KG1 (cell line): ENCODE data around the gene B4GALNT4.
"Not testable (repeated sequence)": the region's sequence is repeated elsewhere in the genome, so short reads cannot be mapped to it uniquely, and the experiment has no call there.

Experiments used
- DNase-seq: peaks from one replicate; lab custom pipeline; 2025; lab: John Stamatoyannopoulos, UW

B4GALNT4 gene

GRCh38 chr11:376531-377173 is 7.4 kb downstream of the B4GALNT4 start:
- no peak for DNase-seq

DNA sequence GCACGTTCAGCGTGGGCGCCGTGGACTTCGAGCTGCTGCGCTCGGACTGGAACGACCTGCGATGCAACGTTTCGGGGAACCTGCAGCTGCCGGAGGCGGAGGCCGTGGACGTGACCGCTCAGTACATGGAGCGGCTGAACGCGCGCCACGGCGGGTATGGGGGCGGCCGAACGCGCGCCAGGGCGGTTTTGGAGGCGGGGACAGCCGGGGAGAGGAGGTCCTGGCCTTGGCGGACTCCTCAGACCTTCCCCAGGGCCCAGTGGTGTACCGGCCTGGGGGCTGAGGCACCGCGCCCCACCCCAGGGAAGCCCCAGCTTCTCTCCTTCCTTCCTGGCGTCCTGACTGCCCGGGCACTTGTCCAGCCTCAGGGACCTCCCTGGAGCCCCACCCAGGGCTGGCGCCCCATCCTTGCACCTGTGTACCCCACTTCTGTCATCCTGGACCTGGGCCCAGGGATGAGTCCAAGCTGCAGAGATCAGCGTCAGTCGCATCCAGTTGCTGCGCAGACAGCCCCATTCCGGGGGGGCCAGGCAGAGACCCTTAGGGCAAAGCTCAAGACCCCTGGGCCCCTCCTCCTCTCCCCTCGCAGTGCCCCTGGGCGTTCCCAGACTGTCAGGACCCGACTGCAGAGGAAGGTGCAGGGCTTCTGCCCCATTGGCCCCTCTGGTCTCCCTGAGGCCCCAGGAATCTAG is 8.0 kb downstream of the B4GALNT4 start:
- DNase-seq, result no peak

DNA sequence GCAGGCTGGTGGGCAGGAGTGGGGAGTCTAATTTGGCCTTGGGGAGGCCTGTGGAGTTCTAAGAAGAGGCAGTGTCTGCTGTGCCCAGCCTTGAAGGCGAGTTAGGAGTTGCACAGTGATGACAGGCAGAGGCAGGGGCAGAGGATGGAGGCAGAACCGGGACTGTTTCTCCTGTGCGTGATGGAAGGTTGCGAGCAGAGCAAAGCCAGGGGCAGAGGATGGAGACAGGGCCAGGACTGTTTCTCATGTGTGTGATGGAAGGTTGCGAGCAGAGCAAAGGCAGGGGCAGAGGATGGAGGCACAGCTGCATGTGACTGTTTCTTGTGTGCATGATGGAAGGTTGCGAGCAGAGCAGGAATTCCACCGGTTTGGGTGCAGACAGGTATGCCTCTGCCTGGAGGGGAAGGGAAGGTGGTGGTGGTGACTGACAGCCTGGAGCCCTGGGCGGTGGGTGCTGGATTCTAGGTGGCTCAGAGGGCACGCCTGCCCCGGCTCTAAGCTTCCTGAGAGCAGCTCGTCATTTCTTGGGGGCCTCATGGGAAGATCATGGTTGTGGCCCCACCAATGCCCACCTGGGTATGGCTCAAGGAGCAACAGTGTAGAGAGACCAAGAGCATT is 8.7 kb downstream of the B4GALNT4 start:
- DNase-seq, result no peak

DNA sequence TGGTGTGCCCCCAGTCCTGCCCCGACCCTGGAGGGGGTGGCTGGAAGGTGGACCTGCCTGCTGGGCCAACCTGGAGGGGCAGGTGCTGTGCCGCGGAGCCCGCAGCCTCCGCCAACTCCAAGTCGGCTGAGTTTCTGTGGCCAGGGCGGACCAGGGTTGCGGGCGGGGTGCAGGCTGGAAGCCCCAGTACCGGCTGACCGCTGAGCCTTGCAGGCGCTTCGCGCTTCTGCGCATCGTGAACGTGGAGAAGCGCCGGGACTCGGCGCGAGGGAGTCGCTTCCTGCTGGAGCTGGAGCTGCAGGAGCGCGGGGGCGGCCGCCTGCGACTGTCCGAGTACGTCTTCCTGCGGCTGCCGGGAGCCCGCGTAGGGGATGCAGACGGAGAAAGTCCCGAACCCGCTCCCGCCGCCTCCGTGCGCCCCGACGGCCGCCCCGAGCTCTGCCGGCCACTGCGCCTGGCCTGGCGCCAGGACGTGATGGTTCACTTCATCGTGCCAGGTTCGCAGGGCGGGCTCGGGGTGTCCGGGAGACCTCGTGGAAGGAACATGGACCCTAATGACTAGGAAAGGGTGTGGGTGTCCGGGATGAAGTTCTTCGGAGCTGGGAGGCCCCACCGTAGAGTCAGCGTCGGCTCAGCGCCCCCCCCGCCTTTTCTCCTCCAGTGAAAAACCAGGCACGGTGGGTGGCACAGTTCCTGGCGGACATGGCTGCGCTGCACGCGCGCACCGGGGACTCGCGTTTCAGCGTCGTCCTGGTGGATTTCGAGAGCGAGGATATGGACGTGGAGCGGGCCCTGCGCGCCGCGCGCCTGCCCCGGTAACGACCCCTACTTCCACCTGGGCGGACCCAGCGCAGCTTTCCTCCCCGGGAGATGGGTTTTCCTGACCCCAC is 10.2 kb downstream of the B4GALNT4 start:
- no peak for DNase-seq

DNA sequence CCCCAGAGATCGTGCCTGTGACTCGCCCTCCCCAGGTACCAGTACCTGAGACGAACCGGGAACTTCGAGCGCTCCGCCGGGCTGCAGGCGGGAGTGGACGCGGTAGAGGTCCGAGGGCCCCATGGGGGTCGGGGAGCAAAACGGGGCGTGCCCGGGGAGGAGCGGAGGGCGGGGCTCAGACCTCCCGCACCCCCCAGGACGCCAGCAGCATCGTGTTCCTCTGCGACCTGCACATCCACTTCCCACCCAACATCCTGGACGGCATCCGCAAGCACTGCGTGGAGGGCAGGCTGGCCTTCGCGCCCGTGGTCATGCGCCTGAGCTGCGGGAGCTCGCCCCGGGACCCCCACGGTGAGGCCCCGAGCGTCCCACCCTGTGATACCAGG is 10.8 kb downstream of the B4GALNT4 start:
- DNase-seq, result no peak

DNA sequence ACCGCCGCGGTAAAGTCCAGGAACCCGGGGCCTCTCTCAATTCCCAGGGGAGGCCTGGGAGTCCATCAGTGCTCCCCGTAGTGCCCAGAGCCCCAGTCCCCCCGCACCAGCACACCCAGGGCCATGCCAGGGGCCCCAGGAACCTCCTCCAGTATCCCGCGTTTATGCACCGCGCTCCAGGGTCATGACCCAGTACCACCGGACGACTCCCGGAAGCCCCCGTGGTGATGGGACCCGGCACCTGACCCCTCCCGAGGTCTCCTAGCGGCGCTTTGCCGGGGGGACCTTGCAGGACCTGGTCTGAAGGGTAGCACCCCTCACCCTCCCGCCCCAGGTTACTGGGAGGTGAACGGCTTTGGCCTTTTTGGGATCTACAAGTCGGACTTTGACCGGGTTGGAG is 11.2 kb downstream of the B4GALNT4 start:
- DNase-seq, result no peak

- DNase-seq, result no peak
Measured at GRCh38 chr11:380996-381395, 11.7 kb downstream of the B4GALNT4 start.

- DNase-seq, result no peak
Measured at GRCh38 chr11:381501-382072, 12.3 kb downstream of the B4GALNT4 start.

DNA sequence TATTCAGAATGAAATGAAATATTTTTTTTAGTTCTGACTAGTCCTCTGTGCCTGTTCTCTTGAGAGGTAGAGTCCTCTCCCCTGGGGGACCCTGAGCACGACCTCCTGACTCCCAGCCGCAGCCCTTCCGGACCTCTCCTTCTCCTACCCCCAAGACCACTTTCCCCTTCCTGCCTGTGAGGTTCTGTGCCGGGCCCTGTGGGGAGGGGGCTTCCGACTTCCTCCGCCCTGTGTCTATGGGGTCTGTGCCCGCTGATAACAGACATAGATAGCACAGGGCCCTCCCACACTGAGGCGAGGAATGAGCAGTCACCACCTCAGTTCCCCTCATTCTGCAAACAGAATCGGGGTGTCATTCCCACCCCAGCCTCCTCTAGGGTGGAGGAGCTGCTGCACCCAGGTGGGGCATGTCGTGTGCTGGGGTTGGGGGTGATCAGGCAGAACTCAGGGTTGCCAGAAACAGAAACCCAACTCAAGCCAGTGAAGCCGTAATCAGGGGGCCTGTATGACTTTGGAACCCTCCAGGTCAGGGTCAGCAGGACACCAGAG is 12.9 kb downstream of the B4GALNT4 start:
- DNase-seq, result peak; percentile 20

- no peak for DNase-seq
Measured at GRCh38 chr11:383431-383830, 14.1 kb downstream of the B4GALNT4 start.

DNA sequence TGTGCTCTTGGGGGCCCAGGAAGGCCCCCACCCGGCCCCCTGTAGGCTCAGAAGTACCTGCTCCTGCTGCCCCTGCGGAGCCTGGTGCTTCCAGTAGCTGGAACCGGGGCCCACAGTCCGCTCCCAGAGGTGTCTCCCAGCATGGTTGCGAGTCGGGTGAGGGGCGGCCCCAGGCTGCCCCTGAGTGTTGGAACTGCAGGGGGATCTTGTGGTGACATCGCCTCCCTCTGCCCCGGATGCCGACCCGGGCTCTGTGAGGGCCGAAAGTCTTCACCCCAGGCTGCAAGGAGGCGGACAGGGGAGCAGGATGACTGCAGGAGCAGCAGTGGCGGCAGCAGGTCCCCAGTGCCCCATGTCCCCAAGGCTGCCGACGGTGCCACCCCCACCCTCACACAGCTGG is 15.2 kb downstream of the B4GALNT4 start:
- no peak for DNase-seq

DNA sequence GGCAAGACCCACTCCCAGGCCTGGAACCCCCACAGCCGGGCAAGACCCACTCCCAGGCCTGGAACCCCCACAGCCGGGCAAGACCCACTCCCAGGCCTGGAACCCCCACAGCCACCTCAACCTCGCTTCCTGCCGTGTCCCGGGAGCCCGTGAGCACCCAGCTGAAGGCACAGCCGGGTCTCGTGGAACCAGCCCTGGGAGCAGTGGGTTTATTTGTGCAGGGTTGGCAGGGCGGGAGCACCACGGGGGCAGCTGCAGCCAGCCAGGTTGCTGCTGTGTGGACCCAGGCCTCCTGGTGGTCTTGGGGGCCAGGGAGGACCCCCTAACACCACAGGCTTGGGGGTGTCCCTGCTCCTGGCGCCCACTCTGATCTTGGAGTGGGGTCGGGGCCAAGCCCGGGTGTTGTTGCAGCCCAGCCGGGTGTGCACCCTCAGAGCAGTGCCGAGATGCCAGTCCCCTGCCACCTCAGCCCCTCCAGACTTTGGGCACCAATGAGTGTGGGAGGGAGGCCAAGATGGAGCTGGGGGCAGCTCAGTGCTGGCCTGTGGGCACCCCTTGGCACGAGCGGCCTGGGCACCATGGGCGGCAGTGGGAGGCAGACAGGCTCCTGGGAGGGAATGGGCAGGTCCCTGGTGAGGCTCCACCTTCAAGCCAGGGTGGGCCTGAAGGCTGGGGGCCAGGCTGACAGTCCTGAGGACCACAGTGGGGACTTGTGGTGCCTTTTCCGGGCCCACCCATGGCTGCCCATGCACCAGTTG is 16.5 kb downstream of the B4GALNT4 start:
- DNase-seq, result no peak

DNA sequence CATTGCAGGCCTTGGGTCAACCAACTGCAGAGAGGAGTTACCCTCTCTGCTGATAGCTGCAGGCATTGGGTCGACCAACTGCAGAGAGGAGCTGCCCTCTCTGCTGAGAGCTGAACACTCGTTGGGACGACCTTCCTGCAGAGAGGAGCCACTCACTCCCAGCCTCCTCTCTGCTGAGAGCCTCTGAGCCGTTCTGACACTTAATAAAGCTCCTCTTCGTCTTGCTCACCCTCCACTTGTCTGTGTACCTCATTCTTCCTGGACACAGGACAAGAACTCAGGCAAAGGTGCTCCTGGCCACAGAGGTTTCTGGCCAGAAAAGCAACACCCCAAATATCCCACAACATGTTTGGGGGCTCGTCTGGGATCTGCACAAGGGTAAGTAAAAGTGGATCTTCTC is 17.2 kb downstream of the B4GALNT4 start:
- DNase-seq, result no peak

- DNase-seq, result no peak
Measured at GRCh38 chr11:387193-387793, 18.0 kb downstream of the B4GALNT4 start.

- DNase-seq, result not testable (repeated sequence)
Measured at GRCh38 chr11:389369-389768, 20.1 kb downstream of the B4GALNT4 start.

GRCh38 chr11:390175-390574 is 20.9 kb downstream of the B4GALNT4 start:
- DNase-seq, result no peak

- no peak for DNase-seq
Measured at GRCh38 chr11:391117-392017, 22.1 kb downstream of the B4GALNT4 start.

GRCh38 chr11:392102-392777 is 22.9 kb downstream of the B4GALNT4 start:
- DNase-seq, result no peak
